Measurements from ENCODE around the gene ZFAND2A.
"Not testable (repeated sequence)": the region's sequence is repeated elsewhere in the genome, so short reads cannot be mapped to it uniquely, and the experiment has no call there.

The ZFAND2A gene

GRCh38 chr7:1172666-1173523 is 12.9 kb upstream of the ZFAND2A start:
- Histone ChIP-seq H3K27me3 (ENCODE audit: control insufficient read depth, insufficient read depth, low read length) (no peaks in the 10 kb centered on the region), H3K9ac (ENCODE audit: low read length) (no peak overlapping the region), H3K9me3 (ENCODE audit: control insufficient read depth, low read depth, low read length) (no peaks in the 10 kb centered on the region), H3K27ac (ENCODE audit: low read length) (no peak overlapping the region), H3K4me1 (ENCODE audit: control insufficient read depth, low read depth, low read length) (no peaks in the 10 kb centered on the region), H3K4me3 (ENCODE audit: low read length) (no peak overlapping the region), H3K36me3 (ENCODE audit: control insufficient read depth, low read depth, low read length) (no peaks in the 10 kb centered on the region)

GRCh38 chr7:1171516-1171915 is 11.5 kb upstream of the ZFAND2A start:
- H3K9me3 ChIP-seq (ENCODE audit: control insufficient read depth, low read depth, low read length); H3K4me3 ChIP-seq (ENCODE audit: low read length); H3K36me3 ChIP-seq (ENCODE audit: control insufficient read depth, low read depth, low read length); H3K4me1 ChIP-seq (ENCODE audit: control insufficient read depth, low read depth, low read length); H3K27me3 ChIP-seq (ENCODE audit: control insufficient read depth, insufficient read depth, low read length); H3K27ac ChIP-seq (ENCODE audit: low read length); H3K9ac ChIP-seq (ENCODE audit: low read length): not testable (repeated sequence)

GRCh38 chr7:1170741-1171501 is 10.9 kb upstream of the ZFAND2A start:
- Histone ChIP-seq H3K4me1 (ENCODE audit: control insufficient read depth, low read depth, low read length) (no peaks in the 10 kb centered on the region), H3K27me3 (ENCODE audit: control insufficient read depth, insufficient read depth, low read length) (no peaks in the 10 kb centered on the region)

GRCh38 chr7:1169409-1170368 is 9.7 kb upstream of the ZFAND2A start:
- Histone ChIP-seq H3K27ac (ENCODE audit: low read length) (no peak overlapping the region), H3K9ac (ENCODE audit: low read length) (no peak overlapping the region)

More at GRCh38 chr7:1170741-1171501, 10.9 kb upstream of the ZFAND2A start:
- Histone ChIP-seq H3K4me3 (ENCODE audit: low read length) (no peak overlapping the region), H3K36me3 (ENCODE audit: control insufficient read depth, low read depth, low read length) (no peaks in the 10 kb centered on the region), H3K27ac (ENCODE audit: low read length) (no peak overlapping the region), H3K9me3 (ENCODE audit: control insufficient read depth, low read depth, low read length) (no peaks in the 10 kb centered on the region), H3K9ac (ENCODE audit: low read length) (no peak overlapping the region)

GRCh38 chr7:1168422-1168821 is 8.4 kb upstream of the ZFAND2A start:
- H3K9me3 ChIP-seq (ENCODE audit: control insufficient read depth, low read depth, low read length): no peaks in the 10 kb centered on the region
- no peak overlapping the region for H3K4me3 ChIP-seq (ENCODE audit: low read length)

More at GRCh38 chr7:1169409-1170368, 9.7 kb upstream of the ZFAND2A start:
- H3K9me3 ChIP-seq (ENCODE audit: control insufficient read depth, low read depth, low read length): no peaks in the 10 kb centered on the region
- H3K4me3 ChIP-seq (ENCODE audit: low read length): no peak overlapping the region
- H3K27me3 ChIP-seq (ENCODE audit: control insufficient read depth, insufficient read depth, low read length): no peaks in the 10 kb centered on the region
- H3K36me3 ChIP-seq (ENCODE audit: control insufficient read depth, low read depth, low read length): no peaks in the 10 kb centered on the region
- H3K4me1 ChIP-seq (ENCODE audit: control insufficient read depth, low read depth, low read length): no peaks in the 10 kb centered on the region

GRCh38 chr7:1164436-1164835 is 4.4 kb upstream of the ZFAND2A start:
- Histone ChIP-seq H3K9me3 (ENCODE audit: control insufficient read depth, low read depth, low read length) (no peaks in the 10 kb centered on the region), H3K36me3 (ENCODE audit: control insufficient read depth, low read depth, low read length) (no peaks in the 10 kb centered on the region), H3K4me3 (ENCODE audit: low read length) (no peak overlapping the region), H3K27me3 (ENCODE audit: control insufficient read depth, insufficient read depth, low read length) (no peaks in the 10 kb centered on the region), H3K27ac (ENCODE audit: low read length) (no peak overlapping the region), H3K9ac (ENCODE audit: low read length) (no peak overlapping the region), H3K4me1 (ENCODE audit: control insufficient read depth, low read depth, low read length) (no peaks in the 10 kb centered on the region)

More at GRCh38 chr7:1168422-1168821, 8.4 kb upstream of the ZFAND2A start:
- Histone ChIP-seq H3K9ac (ENCODE audit: low read length) (no peak overlapping the region), H3K4me1 (ENCODE audit: control insufficient read depth, low read depth, low read length) (no peaks in the 10 kb centered on the region), H3K27ac (ENCODE audit: low read length) (no peak overlapping the region), H3K27me3 (ENCODE audit: control insufficient read depth, insufficient read depth, low read length) (no peaks in the 10 kb centered on the region), H3K36me3 (ENCODE audit: control insufficient read depth, low read depth, low read length) (no peaks in the 10 kb centered on the region)

- no peaks in the 10 kb centered on the region for H3K27me3 ChIP-seq (ENCODE audit: control insufficient read depth, insufficient read depth, low read length)
- no peaks in the 10 kb centered on the region for H3K36me3 ChIP-seq (ENCODE audit: control insufficient read depth, low read depth, low read length)
- no peaks in the 10 kb centered on the region for H3K9me3 ChIP-seq (ENCODE audit: control insufficient read depth, low read depth, low read length)
Measured at GRCh38 chr7:1163121-1163520, 3.1 kb upstream of the ZFAND2A start.

GRCh38 chr7:1160670-1161021 is 650 bp upstream of the ZFAND2A start:
- no peaks in the 10 kb centered on the region for H3K27me3 ChIP-seq (ENCODE audit: control insufficient read depth, insufficient read depth, low read length)
- H3K27ac ChIP-seq (ENCODE audit: low read length): peak overlapping the region; percentile 85
- no peaks in the 10 kb centered on the region for H3K4me1 ChIP-seq (ENCODE audit: control insufficient read depth, low read depth, low read length)
- H3K36me3 ChIP-seq (ENCODE audit: control insufficient read depth, low read depth, low read length): peaks cover 9% of the 10 kb centered on the region
- H3K9me3 ChIP-seq (ENCODE audit: control insufficient read depth, low read depth, low read length): no peaks in the 10 kb centered on the region
- H3K9ac ChIP-seq (ENCODE audit: low read length): peak overlapping the region; percentile 85
- peak overlapping the region; percentile 92 for H3K4me3 ChIP-seq (ENCODE audit: low read length)

More at GRCh38 chr7:1163121-1163520, 3.1 kb upstream of the ZFAND2A start:
- Histone ChIP-seq H3K9ac (ENCODE audit: low read length) (no peak overlapping the region), H3K27ac (ENCODE audit: low read length) (no peak overlapping the region), H3K4me1 (ENCODE audit: control insufficient read depth, low read depth, low read length) (no peaks in the 10 kb centered on the region), H3K4me3 (ENCODE audit: low read length) (no peak overlapping the region)

GRCh38 chr7:1159231-1159630 is 765 bp downstream of the ZFAND2A start:
- H3K27me3 ChIP-seq (ENCODE audit: control insufficient read depth, insufficient read depth, low read length); H3K9ac ChIP-seq (ENCODE audit: low read length); H3K4me1 ChIP-seq (ENCODE audit: control insufficient read depth, low read depth, low read length); H3K27ac ChIP-seq (ENCODE audit: low read length); H3K9me3 ChIP-seq (ENCODE audit: control insufficient read depth, low read depth, low read length): not testable (repeated sequence)
- Histone ChIP-seq H3K4me3 (ENCODE audit: low read length) (peak overlapping the region; percentile 92), H3K36me3 (ENCODE audit: control insufficient read depth, low read depth, low read length) (peaks cover 13% of the 10 kb centered on the region)

- H3K27ac ChIP-seq (ENCODE audit: low read length): no peak overlapping the region
Measured at GRCh38 chr7:1158203-1159126, 1.5 kb downstream of the ZFAND2A start.

More at GRCh38 chr7:1158203-1159126, 1.5 kb downstream of the ZFAND2A start:
- Histone ChIP-seq H3K4me3 (ENCODE audit: low read length) (peak overlapping the region; percentile 92), H3K4me1 (ENCODE audit: control insufficient read depth, low read depth, low read length) (no peaks in the 10 kb centered on the region), H3K9ac (ENCODE audit: low read length) (no peak overlapping the region), H3K36me3 (ENCODE audit: control insufficient read depth, low read depth, low read length) (peaks cover 17% of the 10 kb centered on the region), H3K27me3 (ENCODE audit: control insufficient read depth, insufficient read depth, low read length) (no peaks in the 10 kb centered on the region), H3K9me3 (ENCODE audit: control insufficient read depth, low read depth, low read length) (no peaks in the 10 kb centered on the region)

Measured in iPS-18a (cell line).